HepG2 (cell line): ENCODE measurements around the gene DHX36. TPM values are rescaled to one million over a fixed set of nuclear protein-coding genes. Genes with fewer than 3 reads are reported as not detected.

Experiments used
- ATAC-seq: fragments of 200-7000 bp; cut with Tn5 transposase; 3 replicates; pipeline ENCODE4 v1.9.1; 2020; ENCODE audit warnings: mild to moderate bottlenecking, moderate library complexity
- BruUV-seq: library from RNA; stranded (reverse); fragments of 400-500 nt; replicated peaks from 2 replicates; lab custom pipeline; 2021; lab: Mats Ljungman, UMichigan
- CTCF ChIA-PET: fragments of 300-600 bp; formaldehyde crosslinking; extraction: SDS; loops from one replicate; lab custom pipeline; 2021; ENCODE audit warnings: low total read pairs, inconsistent platforms, low intra/inter-chr PET ratio; lab: Yijun Ruan, JAX
- POLR2A ChIA-PET: fragments of 350-600 bp; sonication (Branson Sonifier 250); formaldehyde crosslinking; loops from one replicate; lab custom pipeline; 2020; ENCODE audit warnings: antibody characterized with exemption, inconsistent platforms; lab: Yijun Ruan, JAX
- DNase-seq: peaks from one replicate; pipeline ENCODE4 v3.0.0-alpha.2; 2015; ENCODE audit warnings: low spot score
- FAIRE-seq: peaks from 3 replicates; lab custom pipeline; 2011; peaks lifted over from hg19 to GRCh38; lab: Jason Lieb, UNC
- H2AFZ ChIP-seq: one replicate; pipeline ENCODE4 v1.6.1; 2011; ENCODE audit warnings: low read length, inconsistent platforms
- H3K27ac ChIP-seq: fragments of 300-600 bp; 3 replicates; pipeline ENCODE4 v1.8.0; 2011; ENCODE audit warnings: mixed run types, mild to moderate bottlenecking, mixed read lengths, low read length, inconsistent platforms; ENCODE audit not compliant: insufficient read depth; ENCODE audit errors: extremely low read length
- H3K27me3 ChIP-seq, 2 experiments: fragments of 200-600 bp in 1 of 2; 2 replicates in 1 of 2; 3 replicates in 1 of 2; pipeline versions ENCODE4 v1.6.0 to v1.8.0; 2011; ENCODE audit warnings: low read length in 2 of 2, mild to moderate bottlenecking in 2 of 2, moderate library complexity in 2 of 2, inconsistent platforms in 1 of 2; ENCODE audit not compliant: insufficient read depth in 2 of 2, control insufficient read depth in 1 of 2
- H3K36me3 ChIP-seq, 2 experiments: fragments of 200-600 bp in 1 of 2; replicated peaks in 1 of 2; 2 replicates in 1 of 2; 3 replicates in 1 of 2; pipeline versions ENCODE4 v1.5.1 to v1.8.0; 2011; ENCODE audit warnings: low read length in 2 of 2, inconsistent platforms in 1 of 2; ENCODE audit not compliant: insufficient read depth in 2 of 2, control insufficient read depth in 1 of 2
- H3K4me1 ChIP-seq: 2 replicates; pipeline ENCODE4 v1.5.1; 2012; ENCODE audit warnings: low read length, inconsistent platforms; ENCODE audit not compliant: insufficient read depth
- H3K4me2 ChIP-seq: 2 replicates; pipeline ENCODE4 v1.6.0; 2011; ENCODE audit warnings: low read depth, low read length, inconsistent platforms
- H3K4me3 ChIP-seq, 3 experiments: fragments of 200-600 bp in 1 of 3; sonication (generic), shearing (Covaris generic) in 1 of 3; replicated peaks in 1 of 3; 2 replicates each; pipeline ENCODE4 v1.5.1; 2011 to 2016; ENCODE audit warnings: low read length in 3 of 3, inconsistent platforms in 2 of 3, low read depth in 2 of 3, mild to moderate bottlenecking in 2 of 3, control low read depth in 1 of 3, mixed read lengths in 1 of 3; ENCODE audit not compliant: insufficient read depth in 1 of 3
- H3K79me2 ChIP-seq: one replicate; pipeline ENCODE4 v1.6.1; 2011; ENCODE audit warnings: low read length, inconsistent platforms; ENCODE audit not compliant: insufficient read depth
- H3K9ac ChIP-seq: 2 replicates; pipeline ENCODE4 v1.6.0; 2011; ENCODE audit warnings: mild to moderate bottlenecking, low read depth, low read length, inconsistent platforms; ENCODE audit not compliant: insufficient read depth
- H3K9me3 ChIP-seq: 2 replicates; pipeline ENCODE4 v1.5.1; 2012; ENCODE audit warnings: mild to moderate bottlenecking, low read length
- H4K20me1 ChIP-seq: 2 replicates; pipeline ENCODE4 v1.6.0; 2011; ENCODE audit warnings: inconsistent platforms, mild to moderate bottlenecking, low read length, moderate library complexity; ENCODE audit not compliant: insufficient read depth
- CC2D1A ChIP-seq: sonication (generic); formaldehyde crosslinking; IDR thresholded peaks from 2 replicates; pipeline ENCODE4 v1.8.1; 2023; ENCODE audit warnings: mild to moderate bottlenecking, missing genetic modification reagents
- CEBPG ChIP-seq: IDR thresholded peaks from 2 replicates; pipeline ENCODE4 v1.6.1; 2016
- CHD4 ChIP-seq: fragments of 200-600 bp; sonication (generic); IDR thresholded peaks from 2 replicates; pipeline ENCODE4 v1.7.0; 2017; ENCODE audit warnings: mild to moderate bottlenecking, low read length, borderline replicate concordance
- CSRNP1 ChIP-seq: sonication (generic); formaldehyde crosslinking; IDR thresholded peaks from 2 replicates; pipeline ENCODE4 v1.8.1; 2023; ENCODE audit warnings: mild to moderate bottlenecking, missing genetic modification reagents
- FOXK2 ChIP-seq: fragments of 450-650 bp; IDR thresholded peaks from 2 replicates; pipeline ENCODE4 v1.6.1; 2016
- GZF1 ChIP-seq: sonication (generic); formaldehyde crosslinking; IDR thresholded peaks from 2 replicates; pipeline ENCODE4 v1.5.1; 2020; ENCODE audit warnings: mild to moderate bottlenecking, missing genetic modification reagents
- NFIB ChIP-seq: sonication (generic); formaldehyde crosslinking; IDR thresholded peaks from 2 replicates; pipeline ENCODE4 v1.9.0; 2021; ENCODE audit warnings: missing genetic modification reagents, mild to moderate bottlenecking, borderline replicate concordance
- POLR2A ChIP-seq, 2 experiments: IDR thresholded peaks; 2 replicates each; pipeline ENCODE4 v1.6.1; 2011; ENCODE audit warnings: low read depth in 2 of 2, low read length in 2 of 2, mild to moderate bottlenecking in 1 of 2, moderate library complexity in 1 of 2; ENCODE audit not compliant: insufficient read depth in 1 of 2
- PPARG ChIP-seq: conservative IDR thresholded peaks from 2 replicates; pipeline ENCODE4 v1.6.1; 2016; ENCODE audit warnings: missing biosample characterization, missing genetic modification reagents
- REPIN1 ChIP-seq: sonication (generic); formaldehyde crosslinking; IDR thresholded peaks from 2 replicates; pipeline ENCODE4 v1.8.0; 2022; ENCODE audit warnings: missing genetic modification reagents, low read depth, mild to moderate bottlenecking, borderline replicate concordance
- SRSF4 ChIP-seq: fragments of 200-400 bp; formaldehyde crosslinking; IDR thresholded peaks from one replicate; pipeline ENCODE4 v1.6.1; 2018; ENCODE audit warnings: mild to moderate bottlenecking, low read depth, low read length, moderate library complexity; ENCODE audit not compliant: poor library complexity, severe bottlenecking
- ZBTB21 ChIP-seq: sonication (generic); formaldehyde crosslinking; IDR thresholded peaks from 2 replicates; pipeline ENCODE4 v1.4.0; 2020; ENCODE audit warnings: missing genetic modification reagents
- ZNF234 ChIP-seq: sonication (generic); formaldehyde crosslinking; conservative IDR thresholded peaks from 2 replicates; pipeline ENCODE4 v1.5.1; 2020; ENCODE audit warnings: mild to moderate bottlenecking, missing genetic modification reagents
- ZNF235 ChIP-seq: sonication (generic); formaldehyde crosslinking; IDR thresholded peaks from 2 replicates; pipeline ENCODE4 v1.8.1; 2023; ENCODE audit warnings: mild to moderate bottlenecking, missing genetic modification reagents, borderline replicate concordance
- ZNF292 ChIP-seq: sonication (generic); formaldehyde crosslinking; IDR thresholded peaks from 2 replicates; pipeline ENCODE4 v1.8.1; 2022; ENCODE audit warnings: mild to moderate bottlenecking, low read depth, missing genetic modification reagents, borderline replicate concordance
- ZNF350 ChIP-seq: sonication (generic); formaldehyde crosslinking; IDR thresholded peaks from 2 replicates; pipeline ENCODE4 v1.4.0; 2020; ENCODE audit warnings: mild to moderate bottlenecking, low read depth, missing genetic modification reagents, borderline replicate concordance
- ZNF510 ChIP-seq: sonication (generic); formaldehyde crosslinking; IDR thresholded peaks from 2 replicates; pipeline ENCODE4 v1.4.0; 2020; ENCODE audit warnings: low read depth, mild to moderate bottlenecking, missing genetic modification reagents
- ZNF672 ChIP-seq: sonication (generic); formaldehyde crosslinking; IDR thresholded peaks from 2 replicates; pipeline ENCODE4 v1.8.1; 2022; ENCODE audit warnings: missing genetic modification reagents
- ZNF75D ChIP-seq: sonication (generic); formaldehyde crosslinking; IDR thresholded peaks from 2 replicates; pipeline ENCODE4 v1.8.1; 2023; ENCODE audit warnings: missing genetic modification reagents, mild to moderate bottlenecking, borderline replicate concordance
- WGBS: methylation state at CpG from one replicate; pipeline ENCODE4 v1.1.6; 2017; ENCODE audit warnings: low lambda C conversion rate; 5-methylcytosine and 5-hydroxymethylcytosine counted together
- in situ Hi-C: cut with HindIII; loops from 2 replicates; pipeline ENCODE4 v1.10.0; 2017; ENCODE audit warnings: low pct_unique_long_range_greater_than_20kb; ENCODE audit not compliant: extremely low pct_ligation_motif_present
- intact Hi-C: fragments of 100-400 bp; cut with micrococcal nuclease; formaldehyde crosslinking; loops from one replicate; pipeline ENCODE4 v1.10.0; 2022; ENCODE audit not compliant: unreplicated experiment
- polyA plus RNA-seq, 8 experiments: library from polyadenylated mRNA; depleted of rRNA in 3 of 8; stranded (reverse) in 7 of 8; unstranded in 1 of 8; fragments of >200 nt; fragmentation: Illumina TruSeq in 4 of 8; extraction: Trizol in 4 of 8; gene quantifications; 2 replicates each; pipeline versions ENCODE4 v1.2.1 to v1.2.3, GENCODE V29; 2011 to 2016; ENCODE audit warnings: low read depth in 4 of 8, missing spikeins in 1 of 8, mixed read lengths in 1 of 8; ENCODE audit not compliant: insufficient read depth in 1 of 8
- total RNA-seq, 5 experiments: library from RNA; depleted of rRNA; stranded (reverse); fragments of >200 nt; fragmentation: Illumina TruSeq; extraction: Trizol; gene quantifications; 2 replicates each; pipeline ENCODE4 v1.2.3, GENCODE V29; 2016; ENCODE audit warnings: low read depth in 1 of 5
- TF ChIP-seq, protein P1 (sequence below): sonication (generic); formaldehyde crosslinking; IDR thresholded peaks from 2 replicates; pipeline ENCODE4 v1.5.0; 2020; ENCODE audit warnings: mild to moderate bottlenecking, missing genetic modification reagents, moderate library complexity

Gene DHX36
- total and polyA plus RNA-seq, 2 of the 13 experiments (the other 11 are each of a cell fraction or from before 2014, with no cell fraction given), result 30.3 to 44.2 TPM

GRCh38 chr3:154324919-154325318, 632 bp upstream of the DHX36 start (continued):
- no peak for TF ChIP-seq ZNF75D
- TF ChIP-seq POLR2A (IDR thresholded peaks at IDR 0.05; ENCODE audit: insufficient read depth in 1 of 2, low read depth in 2 of 2, low read length in 2 of 2), result no peak
- no peak for TF ChIP-seq NFIB (CRISPR knock-in tag)
- no peak for TF ChIP-seq ZNF292 (CRISPR knock-in tag)
- TF ChIP-seq, protein P1, sequence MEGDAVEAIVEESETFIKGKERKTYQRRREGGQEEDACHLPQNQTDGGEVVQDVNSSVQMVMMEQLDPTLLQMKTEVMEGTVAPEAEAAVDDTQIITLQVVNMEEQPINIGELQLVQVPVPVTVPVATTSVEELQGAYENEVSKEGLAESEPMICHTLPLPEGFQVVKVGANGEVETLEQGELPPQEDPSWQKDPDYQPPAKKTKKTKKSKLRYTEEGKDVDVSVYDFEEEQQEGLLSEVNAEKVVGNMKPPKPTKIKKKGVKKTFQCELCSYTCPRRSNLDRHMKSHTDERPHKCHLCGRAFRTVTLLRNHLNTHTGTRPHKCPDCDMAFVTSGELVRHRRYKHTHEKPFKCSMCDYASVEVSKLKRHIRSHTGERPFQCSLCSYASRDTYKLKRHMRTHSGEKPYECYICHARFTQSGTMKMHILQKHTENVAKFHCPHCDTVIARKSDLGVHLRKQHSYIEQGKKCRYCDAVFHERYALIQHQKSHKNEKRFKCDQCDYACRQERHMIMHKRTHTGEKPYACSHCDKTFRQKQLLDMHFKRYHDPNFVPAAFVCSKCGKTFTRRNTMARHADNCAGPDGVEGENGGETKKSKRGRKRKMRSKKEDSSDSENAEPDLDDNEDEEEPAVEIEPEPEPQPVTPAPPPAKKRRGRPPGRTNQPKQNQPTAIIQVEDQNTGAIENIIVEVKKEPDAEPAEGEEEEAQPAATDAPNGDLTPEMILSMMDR, result no peak
- TF ChIP-seq ZNF234, result 0 out of 2 replicates have a peak, but pooled peaks have one; percentile 9
- TF ChIP-seq CHD4, result no peak
- no peak for TF ChIP-seq ZNF350 (CRISPR knock-in tag)
- TF ChIP-seq, all 625 proteins: peak for 9

GRCh38 chr3:154316974-154317767, 7.1 kb downstream of the DHX36 start:
- Histone ChIP-seq H2AFZ (no peak overlapping the region), H3K9ac (no peak overlapping the region), H3K36me3 (peaks cover 0 to 20% of the 10 kb centered on the region in 2 experiments; a peak in 4 of 5 replicates), H3K4me3 (no peak overlapping the region), H3K9me3 (no peaks in the 10 kb centered on the region), H3K27ac (no peak overlapping the region), H3K79me2 (peaks cover 59% of the 10 kb centered on the region), H3K27me3 (no peaks in the 10 kb centered on the region), H4K20me1 (peaks cover 18% of the 10 kb centered on the region), H3K4me2 (no peak overlapping the region), H3K4me1 (peaks cover 37% of the 10 kb centered on the region)
- TF ChIP-seq CSRNP1 (no peak), GZF1 (CRISPR knock-in tag) (no peak), ZBTB21 (CRISPR knock-in tag) (no peak), SRSF4 (no peak), CEBPG (CRISPR knock-in tag) (no peak), CC2D1A (CRISPR knock-in tag) (no peak), ZNF510 (CRISPR knock-in tag) (no peak), REPIN1 (CRISPR knock-in tag) (no peak), PPARG (no peak), ZNF672 (CRISPR knock-in tag) (no peak), FOXK2 (no peak), ZNF235 (CRISPR knock-in tag) (no peak)
- ChIA-PET POLR2A (no interaction called here), CTCF (no interaction called here)
- no peak for FAIRE-seq
- DNase-seq, result no peak
- no peak for ATAC-seq
- in situ Hi-C loops (no loop called here), intact Hi-C loops (no loop called here)
- WGBS, result 96% methylated on average over 5 of the region's 5 CpGs
- no TSS peak for BruUV-seq
